ENCODE measurements around the gene CAMTA1.

- TF ChIP-seq CTCF (IDR thresholded peaks at IDR 0.05) (no peak), POLR2A (IDR thresholded peaks at IDR 0.05) (no peak), POLR2AphosphoS5 (IDR thresholded peaks at IDR 0.05) (no peak)
These were observed 805.2 kb downstream of the CAMTA1 start for GRCh38 chr1:7590426-7590790.

All from prostate gland (tissue), 2 donors.